ENCODE data around the gene RBM33.

The RBM33 gene

GRCh38 chr7:155824227-155824886 is 179.9 kb downstream of the RBM33 start:
- no peak for DNase-seq (ENCODE audit: low spot score)

DNA sequence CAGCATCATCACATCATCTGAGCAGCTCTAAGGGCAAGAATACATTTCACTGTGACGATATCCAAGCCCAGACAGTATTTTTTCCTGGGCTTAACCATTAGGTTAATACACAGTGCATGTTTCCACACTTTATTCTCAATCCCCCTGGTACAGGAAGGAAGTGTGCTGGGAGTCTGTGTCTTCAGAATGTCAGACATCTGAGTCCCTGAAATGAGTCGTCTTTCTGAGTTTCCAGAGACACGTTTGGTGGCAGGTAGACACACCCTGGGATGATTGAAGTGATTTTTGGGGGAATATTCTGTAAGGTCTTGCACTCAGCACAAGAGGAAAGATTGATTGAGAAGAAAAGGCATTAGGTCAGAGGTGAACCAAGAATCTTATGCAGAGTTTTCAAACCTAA is 180.9 kb downstream of the RBM33 start:
- no peak for DNase-seq (ENCODE audit: low spot score)

DNA sequence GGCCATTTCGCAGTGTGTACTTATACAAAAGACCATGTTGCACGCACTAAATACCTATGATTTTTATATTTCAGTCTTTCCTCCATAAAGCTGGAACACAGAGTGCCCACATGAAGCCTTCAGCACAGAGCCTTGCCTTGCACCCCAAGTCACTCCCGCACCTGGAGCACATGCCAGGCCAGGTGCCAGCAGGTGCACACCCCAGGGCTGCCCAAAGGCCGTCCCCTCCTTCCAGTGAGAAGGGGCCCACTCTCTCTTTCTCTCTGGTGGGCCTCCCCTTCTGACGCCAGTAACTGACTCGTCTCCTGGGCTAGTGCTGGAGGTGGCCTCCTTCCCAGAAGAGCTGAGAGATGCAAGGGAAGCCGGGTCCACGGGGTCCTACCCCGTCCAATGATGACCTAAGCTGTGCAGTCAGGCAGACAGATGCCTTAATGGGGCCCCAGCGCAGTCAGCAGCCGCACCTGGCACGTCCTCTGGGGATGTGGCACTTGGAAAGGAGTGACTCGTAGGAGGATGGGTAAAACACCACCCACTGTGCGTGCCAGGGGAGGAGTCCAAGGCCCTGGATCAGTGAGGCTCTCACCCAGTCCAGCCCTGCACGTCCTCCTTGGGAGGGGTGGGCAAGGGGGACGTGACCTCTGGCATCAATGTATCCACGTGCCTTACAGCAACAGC is 185.5 kb downstream of the RBM33 start:
- no peak for DNase-seq (ENCODE audit: low spot score)
